Gastrocnemius medialis (tissue), 4 donors: ENCODE measurements around the gene NAA16. TPM values are rescaled to one million over a fixed set of nuclear protein-coding genes. Genes with fewer than 3 reads are reported as not detected.

Experiments
- ATAC-seq, 2 donors: fragments of 150-250 bp; one replicate each; pipeline ENCODE4 v1.9.1; 2016
- DNase-seq, 2 donors: peaks; one replicate each; pipeline ENCODE4 v3.0.0-alpha.2; 2019
- H3K27ac ChIP-seq, 4 donors: fragments of 200-600 bp; sonication (generic); 1 replicate in 1 of 4; 2 replicates in 3 of 4; pipeline ENCODE4 v1.5.1; 2016 to 2018; ENCODE audit warnings: mild to moderate bottlenecking in 2 of 4, moderate library complexity in 1 of 4
- H3K27me3 ChIP-seq, 3 donors: fragments of 200-600 bp; sonication (generic) in 2 of 3; 1 replicate in 1 of 3; 2 replicates in 2 of 3; pipeline versions ENCODE4 v1.5.1 to v1.6.0; 2016 to 2019; ENCODE audit warnings: mild to moderate bottlenecking in 1 of 3, moderate library complexity in 1 of 3
- H3K36me3 ChIP-seq, 2 donors: fragments of 200-600 bp; sonication (generic) in 1 of 2; one replicate each; pipeline ENCODE4 v1.5.1; 2017 to 2018
- H3K4me1 ChIP-seq, 2 donors: fragments of 200-600 bp; sonication (generic) in 1 of 2; one replicate each; pipeline ENCODE4 v1.5.1; 2016 to 2017; ENCODE audit warnings: mild to moderate bottlenecking in 2 of 2
- H3K4me3 ChIP-seq, 4 donors: fragments of 200-600 bp; sonication (generic) in 3 of 4; 1 replicate in 1 of 4; 2 replicates in 3 of 4; pipeline ENCODE4 v1.5.1; 2016 to 2019; ENCODE audit warnings: mild to moderate bottlenecking in 2 of 4
- H3K9me3 ChIP-seq, 3 donors: fragments of 200-600 bp; sonication (generic) in 2 of 3; 1 replicate in 1 of 3; 2 replicates in 2 of 3; pipeline ENCODE4 v1.5.1; 2016 to 2019
- POLR2A ChIP-seq, 2 donors: fragments of 450-650 bp; IDR thresholded peaks; one replicate each; pipeline ENCODE4 v1.6.1; 2017; ENCODE audit warnings: antibody characterized with exemption in 2 of 2, mild to moderate bottlenecking in 2 of 2, moderate library complexity in 2 of 2
- in situ Hi-C, 4 donors: fragments of 200-750 bp; cut with MboI; loops; one replicate each; pipeline versions ENCODE4 v1.15.0 to v1.8.0; 2017; ENCODE audit warnings: low sequenced_read_pairs in 4 of 4
- intact Hi-C: fragments of 100-400 bp; cut with DNase I; formaldehyde crosslinking; loops from one replicate; pipeline ENCODE4 v1.15.1; 2023; ENCODE audit warnings: low total_unique reads
- total RNA-seq, 4 donors: library from RNA; depleted of rRNA; stranded (reverse); fragments of >200 nt; gene quantifications; one replicate each; pipeline versions ENCODE4 v1.1.0 to v1.2.3, GENCODE V29; 2016
- TF ChIP-seq, protein P1 (sequence below), 5 experiments: fragments of 450-650 bp in 3 of 5; fragments of 200-600 bp in 2 of 5; sonication (generic) in 2 of 5; IDR thresholded peaks in 4 of 5; conservative IDR thresholded peaks in 1 of 5; 1 replicate in 4 of 5; 2 replicates in 1 of 5; pipeline ENCODE4 v1.5.1; 2016 to 2019; ENCODE audit warnings: antibody characterized with exemption in 5 of 5, mild to moderate bottlenecking in 3 of 5, moderate library complexity in 3 of 5

NAA16 gene
- 10 to 100 TPM in 2 of 4 donors, 1 to 10 TPM in 2; 8.2 to 30.5 (median 11.6) TPM for total RNA-seq

DNA sequence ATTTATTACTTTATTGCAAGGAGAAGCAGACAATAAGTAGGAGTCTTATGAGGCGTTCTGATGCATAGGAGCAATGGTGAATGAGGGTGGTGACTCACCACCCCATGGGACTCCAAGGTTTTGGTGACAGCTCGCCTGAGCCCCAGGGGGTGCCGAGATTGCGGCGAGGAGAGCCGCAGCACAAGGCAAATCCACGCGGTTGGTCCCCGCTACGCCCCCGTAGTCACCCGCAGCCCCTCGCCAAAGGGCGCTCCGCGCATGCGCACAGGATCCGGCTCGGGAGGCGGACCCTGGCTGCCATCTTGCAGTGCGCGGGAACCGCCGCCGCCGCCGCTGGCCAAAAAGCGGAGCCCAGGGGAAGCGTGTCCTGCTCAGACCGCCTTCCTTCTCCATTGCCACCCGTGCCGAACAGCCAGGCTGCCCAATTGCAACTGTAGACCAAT is at the start of gene NAA16:
Gene NAA16, plus strand, starts transcription at position 305 of the 443 bp plus-strand sequence. CDS start 262 bp downstream, outside the sequence.
- in situ Hi-C loops: no loop called here
- peak; percentile 86 to 88 for ATAC-seq
- DNase-seq: peak; percentile 79 to 90
- peak; percentile 89 to 90 for TF ChIP-seq POLR2A (IDR thresholded peaks at IDR 0.05)
- TF ChIP-seq, protein P1, sequence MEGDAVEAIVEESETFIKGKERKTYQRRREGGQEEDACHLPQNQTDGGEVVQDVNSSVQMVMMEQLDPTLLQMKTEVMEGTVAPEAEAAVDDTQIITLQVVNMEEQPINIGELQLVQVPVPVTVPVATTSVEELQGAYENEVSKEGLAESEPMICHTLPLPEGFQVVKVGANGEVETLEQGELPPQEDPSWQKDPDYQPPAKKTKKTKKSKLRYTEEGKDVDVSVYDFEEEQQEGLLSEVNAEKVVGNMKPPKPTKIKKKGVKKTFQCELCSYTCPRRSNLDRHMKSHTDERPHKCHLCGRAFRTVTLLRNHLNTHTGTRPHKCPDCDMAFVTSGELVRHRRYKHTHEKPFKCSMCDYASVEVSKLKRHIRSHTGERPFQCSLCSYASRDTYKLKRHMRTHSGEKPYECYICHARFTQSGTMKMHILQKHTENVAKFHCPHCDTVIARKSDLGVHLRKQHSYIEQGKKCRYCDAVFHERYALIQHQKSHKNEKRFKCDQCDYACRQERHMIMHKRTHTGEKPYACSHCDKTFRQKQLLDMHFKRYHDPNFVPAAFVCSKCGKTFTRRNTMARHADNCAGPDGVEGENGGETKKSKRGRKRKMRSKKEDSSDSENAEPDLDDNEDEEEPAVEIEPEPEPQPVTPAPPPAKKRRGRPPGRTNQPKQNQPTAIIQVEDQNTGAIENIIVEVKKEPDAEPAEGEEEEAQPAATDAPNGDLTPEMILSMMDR (IDR thresholded peaks at IDR 0.05 in 4 of 5, conservative IDR thresholded peaks at IDR 0.05 in 1 of 5): no peak
- Histone ChIP-seq H3K4me3 (peak within 1 kb of the TSS; percentile 85 to 94 (median 90)), H3K4me1 (peaks cover 26 to 34% of the 10 kb centered on the region in 2 donors), H3K9me3 (no peaks in the 10 kb centered on the region), H3K36me3 (no peaks in the 10 kb centered on the region), H3K27me3 (no peaks in the 10 kb centered on the region), H3K27ac (peak within 1 kb of the TSS; percentile 93 to 96 (median 95))
- intact Hi-C loops: loop anchor here (1.0 to 10.0 kb wide), 6 partner anchors 48 to 734 kb away; partner anchors contain the start of genes DGKH, KBTBD6, KBTBD7 and MTRF1

- Histone ChIP-seq H3K27ac (peak within 1 kb of the TSS; percentile 83 to 91 (median 90)), H3K36me3 (peaks cover 0 to 15% of the 10 kb centered on the region in 2 donors), H3K4me1 (peaks cover 8% of the 10 kb centered on the region in 2 donors), H3K27me3 (no peaks in the 10 kb centered on the region), H3K9me3 (no peaks in the 10 kb centered on the region), H3K4me3 (peak within 1 kb of the TSS; percentile 77 to 87 (median 82))
- peak; percentile 68 to 70 for DNase-seq
- in situ Hi-C loops: loop anchor here in 2 of 4 donors (10.0 kb wide), 2 partner anchors 69 to 129 kb away; partner anchors contain the start of genes KBTBD6 (in 1 of the 2) and KBTBD7 (in 1 of the 2)
- TF ChIP-seq POLR2A (IDR thresholded peaks at IDR 0.05): peak in 1 of 2 donors; percentile 42
- TF ChIP-seq, protein P1 (IDR thresholded peaks at IDR 0.05 in 4 of 5, conservative IDR thresholded peaks at IDR 0.05 in 1 of 5): no peak
- peak; percentile 98 to 99 for ATAC-seq
- intact Hi-C loops: loop anchor here (1.0 kb wide), 3 partner anchors 48 to 129 kb away; partner anchors contain the start of genes KBTBD7 and NAA16
These were observed 47.7 kb upstream of the NAA16 start, which contains the start of gene MTRF1 for GRCh38 chr13:41263261-41263971. Gene MTRF1, minus strand, starts transcription at chr13:41263576. Its CDS starts 2,669 bp downstream, at chr13:41260907.

GRCh38 chr13:41267106-41267505 is 44.0 kb upstream of the NAA16 start:
- H3K4me1 ChIP-seq: peaks cover 8% of the 10 kb centered on the region in 2 donors
- H3K9me3 ChIP-seq: no peaks in the 10 kb centered on the region
- H3K27ac ChIP-seq: no peak overlapping the region
- intact Hi-C loops (no loop called here), in situ Hi-C loops (loop anchor here in 2 of 4 donors (10.0 kb wide), 2 partner anchors 72 to 132 kb away; partner anchors contain the start of genes KBTBD6 (in 1 of the 2) and KBTBD7 (in 1 of the 2))
- H3K4me3 ChIP-seq: no peak overlapping the region
- no peaks in the 10 kb centered on the region for H3K27me3 ChIP-seq
- ATAC-seq (no peak), DNase-seq (no peak)
- H3K36me3 ChIP-seq: no peaks in the 10 kb centered on the region
- TF ChIP-seq POLR2A (IDR thresholded peaks at IDR 0.05): no peak
- TF ChIP-seq, protein P1 (IDR thresholded peaks at IDR 0.05 in 4 of 5, conservative IDR thresholded peaks at IDR 0.05 in 1 of 5): no peak

GRCh38 chr13:41268764-41269163 is 42.3 kb upstream of the NAA16 start:
- in situ Hi-C loops: loop anchor here in 2 of 4 donors (10.0 kb wide), 2 partner anchors 74 to 134 kb away; partner anchors contain the start of genes KBTBD6 (in 1 of the 2) and KBTBD7 (in 1 of the 2)
- H3K4me3 ChIP-seq: no peak overlapping the region
- no peaks in the 10 kb centered on the region for H3K36me3 ChIP-seq
- H3K27ac ChIP-seq: no peak overlapping the region
- intact Hi-C loops: no loop called here
- no peak for DNase-seq
- no peak for ATAC-seq
- no peaks in the 10 kb centered on the region for H3K9me3 ChIP-seq
- TF ChIP-seq, protein P1 (IDR thresholded peaks at IDR 0.05 in 4 of 5, conservative IDR thresholded peaks at IDR 0.05 in 1 of 5): no peak
- TF ChIP-seq POLR2A (IDR thresholded peaks at IDR 0.05): no peak
- H3K27me3 ChIP-seq: no peaks in the 10 kb centered on the region
- H3K4me1 ChIP-seq: no peaks in the 10 kb centered on the region
